ENCODE results near the gene PHLDA3.

DNA sequence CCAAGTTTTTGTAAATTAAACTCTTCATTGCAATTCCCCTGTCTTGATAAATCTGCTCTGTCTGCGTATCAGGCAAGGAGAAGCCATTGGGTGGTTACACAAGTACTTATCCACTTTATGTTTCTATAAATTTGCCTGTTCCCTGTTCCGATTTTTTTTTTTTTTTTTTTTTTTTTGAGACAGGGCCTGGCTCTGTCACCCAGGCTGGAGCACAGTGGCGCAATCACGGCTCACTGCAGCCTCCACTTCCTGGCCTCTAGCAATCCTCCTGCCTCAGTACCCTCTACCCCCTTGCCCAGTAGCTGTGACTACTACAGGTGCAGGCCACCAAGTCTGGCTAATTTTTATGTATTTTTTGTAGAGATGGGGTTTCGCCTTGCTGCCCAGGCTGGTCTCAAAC lies 49.1 kb upstream of the PHLDA3 start:
- TF ChIP-seq, protein P1, sequence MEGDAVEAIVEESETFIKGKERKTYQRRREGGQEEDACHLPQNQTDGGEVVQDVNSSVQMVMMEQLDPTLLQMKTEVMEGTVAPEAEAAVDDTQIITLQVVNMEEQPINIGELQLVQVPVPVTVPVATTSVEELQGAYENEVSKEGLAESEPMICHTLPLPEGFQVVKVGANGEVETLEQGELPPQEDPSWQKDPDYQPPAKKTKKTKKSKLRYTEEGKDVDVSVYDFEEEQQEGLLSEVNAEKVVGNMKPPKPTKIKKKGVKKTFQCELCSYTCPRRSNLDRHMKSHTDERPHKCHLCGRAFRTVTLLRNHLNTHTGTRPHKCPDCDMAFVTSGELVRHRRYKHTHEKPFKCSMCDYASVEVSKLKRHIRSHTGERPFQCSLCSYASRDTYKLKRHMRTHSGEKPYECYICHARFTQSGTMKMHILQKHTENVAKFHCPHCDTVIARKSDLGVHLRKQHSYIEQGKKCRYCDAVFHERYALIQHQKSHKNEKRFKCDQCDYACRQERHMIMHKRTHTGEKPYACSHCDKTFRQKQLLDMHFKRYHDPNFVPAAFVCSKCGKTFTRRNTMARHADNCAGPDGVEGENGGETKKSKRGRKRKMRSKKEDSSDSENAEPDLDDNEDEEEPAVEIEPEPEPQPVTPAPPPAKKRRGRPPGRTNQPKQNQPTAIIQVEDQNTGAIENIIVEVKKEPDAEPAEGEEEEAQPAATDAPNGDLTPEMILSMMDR (conservative IDR thresholded peaks at IDR 0.05; ENCODE audit: low read length), result no peak
- no peak for TF ChIP-seq EZH2phosphoT487 (IDR thresholded peaks at IDR 0.05; ENCODE audit: borderline replicate concordance)
